HepG2 (cell line): ENCODE results near the gene ATP13A2. TPM values are rescaled to one million over a fixed set of nuclear protein-coding genes. Genes with fewer than 3 reads are reported as not detected.

Source experiments
- AKAP8 ChIP-seq: sonication (generic); formaldehyde crosslinking; IDR thresholded peaks from 2 replicates; pipeline ENCODE4 v1.5.1; 2020; ENCODE audit warnings: mild to moderate bottlenecking, missing genetic modification reagents
- GFI1 ChIP-seq: sonication (generic); formaldehyde crosslinking; IDR thresholded peaks from 2 replicates; pipeline ENCODE4 v1.5.0; 2020; ENCODE audit warnings: missing genetic modification reagents, mild to moderate bottlenecking, borderline replicate concordance
- SP140L ChIP-seq: sonication (generic); formaldehyde crosslinking; IDR thresholded peaks from 2 replicates; pipeline ENCODE4 v1.4.0; 2020; ENCODE audit warnings: missing genetic modification reagents, borderline replicate concordance
- SUZ12 ChIP-seq: fragments of 150-350 bp; IDR thresholded peaks from 2 replicates; pipeline ENCODE4 v1.6.1; 2014; ENCODE audit warnings: low read depth, low read length
- ZC3H4 ChIP-seq: sonication (generic); formaldehyde crosslinking; IDR thresholded peaks from 2 replicates; pipeline ENCODE4 v1.4.0; 2020; ENCODE audit warnings: missing genetic modification reagents, borderline replicate concordance
- ZNF121 ChIP-seq: sonication (generic); formaldehyde crosslinking; IDR thresholded peaks from 2 replicates; pipeline ENCODE4 v1.5.0; 2020; ENCODE audit warnings: mild to moderate bottlenecking, missing genetic modification reagents
- ZNF20 ChIP-seq: sonication (generic); formaldehyde crosslinking; IDR thresholded peaks from 2 replicates; pipeline ENCODE4 v1.4.0; 2020; ENCODE audit warnings: mild to moderate bottlenecking, moderate library complexity, missing genetic modification reagents
- ZNF446 ChIP-seq: sonication (generic); formaldehyde crosslinking; IDR thresholded peaks from 2 replicates; pipeline ENCODE4 v1.5.0; 2020; ENCODE audit warnings: mild to moderate bottlenecking, missing genetic modification reagents
- ZNF558 ChIP-seq: sonication (generic); formaldehyde crosslinking; IDR thresholded peaks from 2 replicates; pipeline ENCODE4 v1.9.0; 2022; ENCODE audit warnings: mild to moderate bottlenecking, missing genetic modification reagents, borderline replicate concordance
- polyA plus RNA-seq, 8 experiments: library from polyadenylated mRNA; depleted of rRNA in 3 of 8; stranded (reverse) in 7 of 8; unstranded in 1 of 8; fragments of >200 nt; fragmentation: Illumina TruSeq in 4 of 8; extraction: Trizol in 4 of 8; gene quantifications; 2 replicates each; pipeline versions ENCODE4 v1.2.1 to v1.2.3, GENCODE V29; 2011 to 2016; ENCODE audit warnings: low read depth in 4 of 8, missing spikeins in 1 of 8, mixed read lengths in 1 of 8; ENCODE audit not compliant: insufficient read depth in 1 of 8
- total RNA-seq, 5 experiments: library from RNA; depleted of rRNA; stranded (reverse); fragments of >200 nt; fragmentation: Illumina TruSeq; extraction: Trizol; gene quantifications; 2 replicates each; pipeline ENCODE4 v1.2.3, GENCODE V29; 2016; ENCODE audit warnings: low read depth in 1 of 5
- TF ChIP-seq, protein P1 (sequence below): sonication (generic); formaldehyde crosslinking; IDR thresholded peaks from 2 replicates; pipeline ENCODE4 v1.4.0; 2020; ENCODE audit warnings: missing genetic modification reagents
- TF ChIP-seq, protein P2 (sequence below): conservative IDR thresholded peaks from 2 replicates; pipeline ENCODE4 v1.6.1; 2018; ENCODE audit warnings: missing genetic modification reagents
- TF ChIP-seq, protein P3 (sequence below): sonication (generic); formaldehyde crosslinking; IDR thresholded peaks from 2 replicates; pipeline ENCODE4 v1.4.0; 2020; ENCODE audit warnings: mild to moderate bottlenecking, missing genetic modification reagents
- TF ChIP-seq, protein P4 (sequence below): sonication (generic); formaldehyde crosslinking; IDR thresholded peaks from 2 replicates; pipeline ENCODE4 v1.4.0; 2020; ENCODE audit warnings: low read depth, missing genetic modification reagents

Gene ATP13A2
- total and polyA plus RNA-seq, 2 of the 13 experiments (the other 11 are each of a cell fraction or from before 2014, with no cell fraction given) = 13.2 to 16.2 TPM

DNA sequence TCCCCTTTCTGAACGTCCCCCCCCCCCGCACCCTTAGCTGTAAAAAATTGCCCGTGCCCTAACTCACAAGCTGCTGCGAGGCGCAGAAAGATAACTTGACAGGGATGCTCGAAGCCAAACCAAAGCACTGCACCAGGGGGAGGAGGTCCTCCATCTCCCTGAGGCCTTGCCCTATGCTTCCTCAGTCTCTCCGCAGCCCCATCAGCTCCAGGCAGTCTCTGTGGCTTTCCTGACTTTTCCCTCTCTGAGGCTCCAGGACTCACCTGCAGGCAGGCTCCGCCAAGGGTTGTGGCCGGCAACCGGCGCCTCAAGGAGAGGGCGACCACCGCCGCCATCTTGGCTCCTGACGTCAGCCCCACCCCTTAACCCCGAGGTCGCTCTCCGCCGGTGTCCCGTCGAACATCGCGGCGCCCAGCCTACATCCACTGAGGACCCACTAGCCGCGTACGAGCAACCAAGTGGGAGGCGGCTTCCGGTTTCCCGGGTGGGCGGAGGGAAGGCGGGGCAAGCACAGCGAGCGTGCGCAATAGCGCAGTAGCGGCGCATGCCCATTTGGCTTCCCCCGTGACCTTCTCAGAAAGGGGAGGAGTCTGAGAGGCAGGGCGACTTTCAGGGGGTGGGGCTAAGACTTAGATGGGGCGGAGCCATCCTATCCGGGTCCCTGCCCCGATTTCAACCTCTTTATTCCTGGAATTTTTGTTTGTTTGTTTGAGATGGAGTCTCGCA lies 42.1 kb upstream of the ATP13A2 start, which contains the start of gene SDHB (continued):
- TF ChIP-seq, protein P1, sequence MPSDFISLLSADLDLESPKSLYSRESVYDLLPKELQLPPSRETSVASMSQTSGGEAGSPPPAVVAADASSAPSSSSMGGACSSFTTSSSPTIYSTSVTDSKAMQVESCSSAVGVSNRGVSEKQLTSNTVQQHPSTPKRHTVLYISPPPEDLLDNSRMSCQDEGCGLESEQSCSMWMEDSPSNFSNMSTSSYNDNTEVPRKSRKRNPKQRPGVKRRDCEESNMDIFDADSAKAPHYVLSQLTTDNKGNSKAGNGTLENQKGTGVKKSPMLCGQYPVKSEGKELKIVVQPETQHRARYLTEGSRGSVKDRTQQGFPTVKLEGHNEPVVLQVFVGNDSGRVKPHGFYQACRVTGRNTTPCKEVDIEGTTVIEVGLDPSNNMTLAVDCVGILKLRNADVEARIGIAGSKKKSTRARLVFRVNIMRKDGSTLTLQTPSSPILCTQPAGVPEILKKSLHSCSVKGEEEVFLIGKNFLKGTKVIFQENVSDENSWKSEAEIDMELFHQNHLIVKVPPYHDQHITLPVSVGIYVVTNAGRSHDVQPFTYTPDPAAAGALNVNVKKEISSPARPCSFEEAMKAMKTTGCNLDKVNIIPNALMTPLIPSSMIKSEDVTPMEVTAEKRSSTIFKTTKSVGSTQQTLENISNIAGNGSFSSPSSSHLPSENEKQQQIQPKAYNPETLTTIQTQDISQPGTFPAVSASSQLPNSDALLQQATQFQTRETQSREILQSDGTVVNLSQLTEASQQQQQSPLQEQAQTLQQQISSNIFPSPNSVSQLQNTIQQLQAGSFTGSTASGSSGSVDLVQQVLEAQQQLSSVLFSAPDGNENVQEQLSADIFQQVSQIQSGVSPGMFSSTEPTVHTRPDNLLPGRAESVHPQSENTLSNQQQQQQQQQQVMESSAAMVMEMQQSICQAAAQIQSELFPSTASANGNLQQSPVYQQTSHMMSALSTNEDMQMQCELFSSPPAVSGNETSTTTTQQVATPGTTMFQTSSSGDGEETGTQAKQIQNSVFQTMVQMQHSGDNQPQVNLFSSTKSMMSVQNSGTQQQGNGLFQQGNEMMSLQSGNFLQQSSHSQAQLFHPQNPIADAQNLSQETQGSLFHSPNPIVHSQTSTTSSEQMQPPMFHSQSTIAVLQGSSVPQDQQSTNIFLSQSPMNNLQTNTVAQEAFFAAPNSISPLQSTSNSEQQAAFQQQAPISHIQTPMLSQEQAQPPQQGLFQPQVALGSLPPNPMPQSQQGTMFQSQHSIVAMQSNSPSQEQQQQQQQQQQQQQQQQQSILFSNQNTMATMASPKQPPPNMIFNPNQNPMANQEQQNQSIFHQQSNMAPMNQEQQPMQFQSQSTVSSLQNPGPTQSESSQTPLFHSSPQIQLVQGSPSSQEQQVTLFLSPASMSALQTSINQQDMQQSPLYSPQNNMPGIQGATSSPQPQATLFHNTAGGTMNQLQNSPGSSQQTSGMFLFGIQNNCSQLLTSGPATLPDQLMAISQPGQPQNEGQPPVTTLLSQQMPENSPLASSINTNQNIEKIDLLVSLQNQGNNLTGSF = no peak
- no peak for TF ChIP-seq ZC3H4 (CRISPR knock-in tag)
- no peak for TF ChIP-seq SP140L (CRISPR knock-in tag)
- TF ChIP-seq SUZ12 = no peak
- TF ChIP-seq ZNF446 = no peak
- TF ChIP-seq, protein P2, sequence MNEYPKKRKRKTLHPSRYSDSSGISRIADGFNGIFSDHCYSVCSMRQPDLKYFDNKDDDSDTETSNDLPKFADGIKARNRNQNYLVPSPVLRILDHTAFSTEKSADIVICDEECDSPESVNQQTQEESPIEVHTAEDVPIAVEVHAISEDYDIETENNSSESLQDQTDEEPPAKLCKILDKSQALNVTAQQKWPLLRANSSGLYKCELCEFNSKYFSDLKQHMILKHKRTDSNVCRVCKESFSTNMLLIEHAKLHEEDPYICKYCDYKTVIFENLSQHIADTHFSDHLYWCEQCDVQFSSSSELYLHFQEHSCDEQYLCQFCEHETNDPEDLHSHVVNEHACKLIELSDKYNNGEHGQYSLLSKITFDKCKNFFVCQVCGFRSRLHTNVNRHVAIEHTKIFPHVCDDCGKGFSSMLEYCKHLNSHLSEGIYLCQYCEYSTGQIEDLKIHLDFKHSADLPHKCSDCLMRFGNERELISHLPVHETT (CRISPR knock-in tag) = peak; percentile 52; the same call in 1 of the 2 replicates
- TF ChIP-seq ZNF20 (CRISPR knock-in tag) = no peak
- no peak for TF ChIP-seq ZNF558 (CRISPR knock-in tag)
- TF ChIP-seq, protein P3, sequence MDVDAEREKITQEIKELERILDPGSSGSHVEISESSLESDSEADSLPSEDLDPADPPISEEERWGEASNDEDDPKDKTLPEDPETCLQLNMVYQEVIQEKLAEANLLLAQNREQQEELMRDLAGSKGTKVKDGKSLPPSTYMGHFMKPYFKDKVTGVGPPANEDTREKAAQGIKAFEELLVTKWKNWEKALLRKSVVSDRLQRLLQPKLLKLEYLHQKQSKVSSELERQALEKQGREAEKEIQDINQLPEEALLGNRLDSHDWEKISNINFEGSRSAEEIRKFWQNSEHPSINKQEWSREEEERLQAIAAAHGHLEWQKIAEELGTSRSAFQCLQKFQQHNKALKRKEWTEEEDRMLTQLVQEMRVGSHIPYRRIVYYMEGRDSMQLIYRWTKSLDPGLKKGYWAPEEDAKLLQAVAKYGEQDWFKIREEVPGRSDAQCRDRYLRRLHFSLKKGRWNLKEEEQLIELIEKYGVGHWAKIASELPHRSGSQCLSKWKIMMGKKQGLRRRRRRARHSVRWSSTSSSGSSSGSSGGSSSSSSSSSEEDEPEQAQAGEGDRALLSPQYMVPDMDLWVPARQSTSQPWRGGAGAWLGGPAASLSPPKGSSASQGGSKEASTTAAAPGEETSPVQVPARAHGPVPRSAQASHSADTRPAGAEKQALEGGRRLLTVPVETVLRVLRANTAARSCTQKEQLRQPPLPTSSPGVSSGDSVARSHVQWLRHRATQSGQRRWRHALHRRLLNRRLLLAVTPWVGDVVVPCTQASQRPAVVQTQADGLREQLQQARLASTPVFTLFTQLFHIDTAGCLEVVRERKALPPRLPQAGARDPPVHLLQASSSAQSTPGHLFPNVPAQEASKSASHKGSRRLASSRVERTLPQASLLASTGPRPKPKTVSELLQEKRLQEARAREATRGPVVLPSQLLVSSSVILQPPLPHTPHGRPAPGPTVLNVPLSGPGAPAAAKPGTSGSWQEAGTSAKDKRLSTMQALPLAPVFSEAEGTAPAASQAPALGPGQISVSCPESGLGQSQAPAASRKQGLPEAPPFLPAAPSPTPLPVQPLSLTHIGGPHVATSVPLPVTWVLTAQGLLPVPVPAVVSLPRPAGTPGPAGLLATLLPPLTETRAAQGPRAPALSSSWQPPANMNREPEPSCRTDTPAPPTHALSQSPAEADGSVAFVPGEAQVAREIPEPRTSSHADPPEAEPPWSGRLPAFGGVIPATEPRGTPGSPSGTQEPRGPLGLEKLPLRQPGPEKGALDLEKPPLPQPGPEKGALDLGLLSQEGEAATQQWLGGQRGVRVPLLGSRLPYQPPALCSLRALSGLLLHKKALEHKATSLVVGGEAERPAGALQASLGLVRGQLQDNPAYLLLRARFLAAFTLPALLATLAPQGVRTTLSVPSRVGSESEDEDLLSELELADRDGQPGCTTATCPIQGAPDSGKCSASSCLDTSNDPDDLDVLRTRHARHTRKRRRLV = peak; percentile 93
- no peak for TF ChIP-seq ZNF121 (CRISPR knock-in tag)
- TF ChIP-seq, protein P4, sequence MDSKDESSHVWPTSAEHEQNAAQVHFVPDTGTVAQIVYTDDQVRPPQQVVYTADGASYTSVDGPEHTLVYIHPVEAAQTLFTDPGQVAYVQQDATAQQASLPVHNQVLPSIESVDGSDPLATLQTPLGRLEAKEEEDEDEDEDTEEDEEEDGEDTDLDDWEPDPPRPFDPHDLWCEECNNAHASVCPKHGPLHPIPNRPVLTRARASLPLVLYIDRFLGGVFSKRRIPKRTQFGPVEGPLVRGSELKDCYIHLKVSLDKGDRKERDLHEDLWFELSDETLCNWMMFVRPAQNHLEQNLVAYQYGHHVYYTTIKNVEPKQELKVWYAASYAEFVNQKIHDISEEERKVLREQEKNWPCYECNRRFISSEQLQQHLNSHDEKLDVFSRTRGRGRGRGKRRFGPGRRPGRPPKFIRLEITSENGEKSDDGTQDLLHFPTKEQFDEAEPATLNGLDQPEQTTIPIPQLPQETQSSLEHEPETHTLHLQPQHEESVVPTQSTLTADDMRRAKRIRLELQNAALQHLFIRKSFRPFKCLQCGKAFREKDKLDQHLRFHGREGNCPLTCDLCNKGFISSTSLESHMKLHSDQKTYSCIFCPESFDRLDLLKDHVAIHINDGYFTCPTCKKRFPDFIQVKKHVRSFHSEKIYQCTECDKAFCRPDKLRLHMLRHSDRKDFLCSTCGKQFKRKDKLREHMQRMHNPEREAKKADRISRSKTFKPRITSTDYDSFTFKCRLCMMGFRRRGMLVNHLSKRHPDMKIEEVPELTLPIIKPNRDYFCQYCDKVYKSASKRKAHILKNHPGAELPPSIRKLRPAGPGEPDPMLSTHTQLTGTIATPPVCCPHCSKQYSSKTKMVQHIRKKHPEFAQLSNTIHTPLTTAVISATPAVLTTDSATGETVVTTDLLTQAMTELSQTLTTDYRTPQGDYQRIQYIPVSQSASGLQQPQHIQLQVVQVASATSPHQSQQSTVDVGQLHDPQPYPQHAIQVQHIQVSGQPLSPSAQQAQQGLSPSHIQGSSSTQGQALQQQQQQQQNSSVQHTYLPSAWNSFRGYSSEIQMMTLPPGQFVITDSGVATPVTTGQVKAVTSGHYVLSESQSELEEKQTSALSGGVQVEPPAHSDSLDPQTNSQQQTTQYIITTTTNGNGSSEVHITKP = peak; percentile 53; the same call in 1 of the 2 replicates
- peak; percentile 40; the same call in 1 of the 2 replicates for TF ChIP-seq GFI1
- TF ChIP-seq AKAP8 (CRISPR knock-in tag) = no peak
